Hepatocyte (in vitro differentiated cells): ENCODE results near the gene BLOC1S3. TPM values are rescaled to one million over a fixed set of nuclear protein-coding genes. Genes with fewer than 3 reads are reported as not detected.

Experiments
- DNase-seq: peaks from one replicate; pipeline ENCODE4 v3.0.0-alpha.2; 2016; ENCODE audit warnings: low spot score
- H2AFZ ChIP-seq: fragments of 200-600 bp; sonication (generic); 2 replicates; pipeline ENCODE4 v1.6.0; 2016; ENCODE audit warnings: antibody characterized with exemption, mild to moderate bottlenecking
- H3K27ac ChIP-seq: fragments of 200-600 bp; sonication (generic); 2 replicates; pipeline ENCODE4 v1.5.1; 2016; ENCODE audit warnings: mild to moderate bottlenecking
- H3K27me3 ChIP-seq: fragments of 200-600 bp; sonication (generic); 2 replicates; pipeline ENCODE4 v1.6.1; 2016
- H3K36me3 ChIP-seq: fragments of 200-600 bp; sonication (generic); replicated peaks from 2 replicates; pipeline ENCODE4 v1.5.1; 2016; ENCODE audit warnings: low read depth; ENCODE audit not compliant: insufficient read depth
- H3K4me1 ChIP-seq: fragments of 200-600 bp; sonication (generic); 2 replicates; pipeline ENCODE4 v1.5.1; 2016; ENCODE audit warnings: mild to moderate bottlenecking, moderate library complexity; ENCODE audit not compliant: insufficient read depth
- H3K4me2 ChIP-seq: fragments of 200-600 bp; sonication (generic); 2 replicates; pipeline ENCODE4 v1.6.0; 2016
- H3K4me3 ChIP-seq: fragments of 200-600 bp; sonication (generic); 2 replicates; pipeline ENCODE4 v1.5.1; 2016; ENCODE audit warnings: mild to moderate bottlenecking
- H3K79me2 ChIP-seq: fragments of 200-600 bp; sonication (generic); 2 replicates; pipeline ENCODE4 v1.6.0; 2017; ENCODE audit warnings: mild to moderate bottlenecking
- H3K9me2 ChIP-seq: fragments of 200-600 bp; sonication (generic); replicated peaks from 2 replicates; pipeline ENCODE4 v1.6.0; 2017; ENCODE audit warnings: mild to moderate bottlenecking; ENCODE audit not compliant: insufficient read depth
- H3K9me3 ChIP-seq: fragments of 200-600 bp; sonication (generic); 2 replicates; pipeline ENCODE4 v1.5.1; 2016; ENCODE audit warnings: low read depth, mild to moderate bottlenecking
- H4K20me1 ChIP-seq: fragments of 200-600 bp; sonication (generic); 2 replicates; pipeline ENCODE4 v1.6.0; 2016; ENCODE audit warnings: mild to moderate bottlenecking; ENCODE audit not compliant: insufficient read depth, poor library complexity, severe bottlenecking
- CTCF ChIP-seq: fragments of 200-600 bp; sonication (generic); IDR thresholded peaks from 2 replicates; pipeline ENCODE4 v1.5.1; 2016; ENCODE audit warnings: antibody characterized with exemption, mild to moderate bottlenecking; ENCODE audit not compliant: poor library complexity
- EZH2 ChIP-seq: fragments of 200-600 bp; sonication (generic); IDR thresholded peaks from 2 replicates; pipeline ENCODE4 v1.6.1; 2016; ENCODE audit warnings: antibody characterized with exemption, mild to moderate bottlenecking, borderline replicate concordance
- EZH2phosphoT487 ChIP-seq: fragments of 200-600 bp; sonication (generic); IDR thresholded peaks from one replicate; pipeline ENCODE4 v1.6.1; 2018; ENCODE audit warnings: antibody characterized with exemption, mild to moderate bottlenecking, low read depth, moderate library complexity; ENCODE audit not compliant: unreplicated experiment, severe bottlenecking
- WGBS: methylation state at CpG from one replicate; pipeline ENCODE4 v1.1.6; 2016; ENCODE audit warnings: low lambda C conversion rate; ENCODE audit errors: missing lambda C conversion rate; 5-methylcytosine and 5-hydroxymethylcytosine counted together
- polyA plus RNA-seq: library from polyadenylated mRNA; unstranded; fragments of >200 nt; fragmentation: Nextera tagmentation; extraction: Ambion mirVana; gene quantifications from 2 replicates; pipeline ENCODE4 v1.2.1, GENCODE V29; 2016
- total RNA-seq: library from RNA; depleted of rRNA; stranded (reverse); fragments of >200 nt; gene quantifications from 2 replicates; pipeline ENCODE4 v1.2.3, GENCODE V29; 2014

BLOC1S3 gene
- total and polyA plus RNA-seq, 2 experiments from 2014 or later: 8.4 to 17.1 TPM

GRCh38 chr19:45177817-45178261 lies 745 bp upstream of the BLOC1S3 start, which contains the start of gene TRAPPC6A:
TRAPPC6A (minus strand) TSS chr19:45178237; CDS start chr19:45178218, 19 bp downstream.
- Histone ChIP-seq H3K4me1 (peaks cover 10% of the 10 kb centered on the region), H3K27ac (peak within 1 kb of the TSS; percentile 87), H2AFZ (peak within 1 kb of the TSS; percentile 28), H3K4me2 (peak within 1 kb of the TSS; percentile 95), H3K27me3 (no peaks in the 10 kb centered on the region), H3K9me3 (no peaks in the 10 kb centered on the region), H3K36me3 (no peaks in the 10 kb centered on the region), H3K9me2 (no peaks in the 10 kb centered on the region), H3K4me3 (peak within 1 kb of the TSS; percentile 30), H4K20me1 (no peaks in the 10 kb centered on the region), H3K79me2 (peaks cover 45% of the 10 kb centered on the region)
- no peak for TF ChIP-seq CTCF
- no peak for TF ChIP-seq EZH2
- TF ChIP-seq EZH2phosphoT487: no peak
- DNase-seq: no peak
- under 1% methylated on average over 36 of the region's 36 CpGs for WGBS

GRCh38 chr19:45179072-45179891 lies 698 bp downstream of the BLOC1S3 start:
- Histone ChIP-seq H3K27me3 (no peaks in the 10 kb centered on the region), H3K4me2 (peak overlapping the region; percentile 95), H4K20me1 (no peaks in the 10 kb centered on the region), H3K9me2 (no peaks in the 10 kb centered on the region), H3K36me3 (no peaks in the 10 kb centered on the region), H3K79me2 (peaks cover 45% of the 10 kb centered on the region), H3K9me3 (no peaks in the 10 kb centered on the region), H3K4me1 (peaks cover 10% of the 10 kb centered on the region), H3K27ac (peak overlapping the region; percentile 79), H3K4me3 (peak overlapping the region; percentile 30), H2AFZ (peak overlapping the region; percentile 28)
- DNase-seq: peak; percentile 81
- TF ChIP-seq EZH2: no peak
- no peak for TF ChIP-seq CTCF
- TF ChIP-seq EZH2phosphoT487: no peak
- 1% methylated on average over 66 of the region's 97 CpGs for WGBS

GRCh38 chr19:45179892-45180370 lies 1.3 kb downstream of the BLOC1S3 start:
- H4K20me1 ChIP-seq: no peaks in the 10 kb centered on the region
- H3K27ac ChIP-seq: peak overlapping the region; percentile 79
- peaks cover 45% of the 10 kb centered on the region for H3K79me2 ChIP-seq
- DNase-seq: no peak
- H3K4me3 ChIP-seq: peak overlapping the region; percentile 30
- H3K4me1 ChIP-seq: peaks cover 10% of the 10 kb centered on the region
- WGBS: 49% methylated on average over 7 of the region's 9 CpGs
- H3K9me3 ChIP-seq: no peaks in the 10 kb centered on the region
- no peaks in the 10 kb centered on the region for H3K9me2 ChIP-seq
- no peak overlapping the region for H2AFZ ChIP-seq
- peak overlapping the region; percentile 95 for H3K4me2 ChIP-seq
- TF ChIP-seq EZH2 (no peak), CTCF (no peak), EZH2phosphoT487 (no peak)
- no peaks in the 10 kb centered on the region for H3K36me3 ChIP-seq
- no peaks in the 10 kb centered on the region for H3K27me3 ChIP-seq
